GM18505 (cell line): ENCODE results near the gene DSG3.

Experiments
- ATAC-seq: cut with Tn5 transposase; IDR thresholded peaks from one replicate; pipeline ENCODE4 v1.9.1; 2021; ENCODE audit not compliant: unreplicated experiment
- POLR2A ChIP-seq: IDR thresholded peaks from 4 replicates; pipeline ENCODE4 v1.6.1; 2011; ENCODE audit warnings: borderline replicate concordance; ENCODE audit not compliant: insufficient read depth, insufficient read length; ENCODE audit errors: extremely low read depth

Gene DSG3

GRCh38 chr18:31447530-31448191 lies at the start of gene DSG3:
DSG3 (plus strand) TSS chr18:31447741; CDS start chr18:31447878, 137 bp downstream.
- no peak for ATAC-seq
- no peak for TF ChIP-seq POLR2A

GRCh38 chr18:31398191-31398590 lies 49.4 kb upstream of the DSG3 start:
- ATAC-seq, result no peak
- TF ChIP-seq POLR2A, result no peak

- no peak for TF ChIP-seq POLR2A
- no peak for ATAC-seq
Measured at GRCh38 chr18:31399306-31400032, 48.1 kb upstream of the DSG3 start.

- no peak for ATAC-seq
- TF ChIP-seq POLR2A, result no peak
Measured at GRCh38 chr18:31401156-31402025, 46.1 kb upstream of the DSG3 start.

GRCh38 chr18:31402026-31402373 lies 45.5 kb upstream of the DSG3 start:
- ATAC-seq, result no peak
- TF ChIP-seq POLR2A, result no peak

GRCh38 chr18:31403409-31403808 lies 44.1 kb upstream of the DSG3 start:
- TF ChIP-seq POLR2A, result no peak
- ATAC-seq, result no peak

- no peak for ATAC-seq
- no peak for TF ChIP-seq POLR2A
Measured at GRCh38 chr18:31407649-31408048, 39.9 kb upstream of the DSG3 start.

GRCh38 chr18:31409276-31409675 lies 38.3 kb upstream of the DSG3 start:
- ATAC-seq, result no peak
- TF ChIP-seq POLR2A, result no peak

- no peak for ATAC-seq
- no peak for TF ChIP-seq POLR2A
Measured at GRCh38 chr18:31410716-31411483, 36.6 kb upstream of the DSG3 start.

- TF ChIP-seq POLR2A, result no peak
- no peak for ATAC-seq
Measured at GRCh38 chr18:31413137-31413536, 34.4 kb upstream of the DSG3 start.

- no peak for ATAC-seq
- no peak for TF ChIP-seq POLR2A
Measured at GRCh38 chr18:31417850-31418249, 29.7 kb upstream of the DSG3 start.

GRCh38 chr18:31419457-31419932 lies 28.0 kb upstream of the DSG3 start:
- no peak for TF ChIP-seq POLR2A
- no peak for ATAC-seq

- no peak for ATAC-seq
- no peak for TF ChIP-seq POLR2A
Measured at GRCh38 chr18:31420032-31420431, 27.5 kb upstream of the DSG3 start.
